HG03342 (cell line): ENCODE data around the gene ARHGEF9.
"Not testable (repeated sequence)": the region's sequence is repeated elsewhere in the genome, so short reads cannot be mapped to it uniquely, and the experiment has no call there.

Experiments used
- ATAC-seq: cut with Tn5 transposase; IDR thresholded peaks from one replicate; pipeline ENCODE4 v1.9.1; 2021; ENCODE audit warnings: mild to moderate bottlenecking, moderate library complexity; ENCODE audit not compliant: unreplicated experiment

The ARHGEF9 gene

DNA sequence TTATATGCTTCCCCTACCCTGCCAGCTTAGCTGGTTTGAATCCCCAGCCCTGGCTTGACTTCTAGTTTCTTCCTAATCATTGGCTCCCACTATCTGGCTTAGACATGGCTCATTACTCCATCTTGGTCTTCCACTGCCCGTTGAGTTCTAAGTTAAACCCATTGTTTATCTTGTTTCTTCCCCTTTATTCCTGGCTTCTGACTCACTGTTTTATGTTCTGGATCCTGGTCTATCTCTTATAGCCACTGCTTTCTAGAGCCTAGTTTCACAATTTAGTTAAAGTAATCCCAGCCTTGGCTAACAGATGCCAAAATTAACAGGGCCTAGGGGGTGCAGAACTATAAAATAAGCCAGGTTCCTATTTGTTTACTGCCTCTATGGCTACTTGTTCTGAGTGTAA lies 120.9 kb downstream of the ARHGEF9 start:
- no peak for ATAC-seq

- no peak for ATAC-seq
Measured at GRCh38 chrX:63661676-63662075, 123.3 kb downstream of the ARHGEF9 start.

- ATAC-seq, result no peak
Measured at GRCh38 chrX:63658920-63659319, 126.1 kb downstream of the ARHGEF9 start.

DNA sequence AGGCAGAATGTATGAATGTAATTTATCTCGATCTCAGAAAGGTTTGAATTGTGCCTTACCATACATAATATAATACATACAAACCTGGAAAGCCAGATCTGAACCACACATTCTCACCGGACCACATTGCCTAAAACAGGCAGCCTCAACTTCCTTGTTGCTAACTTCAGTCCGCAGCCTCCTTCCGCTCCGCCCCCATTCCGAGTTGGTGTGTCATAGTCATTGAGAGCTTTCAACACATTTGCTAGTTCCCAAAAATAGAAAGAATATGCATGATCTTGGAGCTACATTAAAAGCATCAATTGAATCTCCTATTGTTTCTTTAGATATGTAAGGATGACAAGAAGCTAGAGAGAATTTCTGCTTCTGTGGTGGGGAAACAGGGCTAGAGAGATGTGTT lies 127.2 kb downstream of the ARHGEF9 start:
- ATAC-seq, result no peak

- no peak for ATAC-seq
Measured at GRCh38 chrX:63656871-63657580, 128.0 kb downstream of the ARHGEF9 start.

DNA sequence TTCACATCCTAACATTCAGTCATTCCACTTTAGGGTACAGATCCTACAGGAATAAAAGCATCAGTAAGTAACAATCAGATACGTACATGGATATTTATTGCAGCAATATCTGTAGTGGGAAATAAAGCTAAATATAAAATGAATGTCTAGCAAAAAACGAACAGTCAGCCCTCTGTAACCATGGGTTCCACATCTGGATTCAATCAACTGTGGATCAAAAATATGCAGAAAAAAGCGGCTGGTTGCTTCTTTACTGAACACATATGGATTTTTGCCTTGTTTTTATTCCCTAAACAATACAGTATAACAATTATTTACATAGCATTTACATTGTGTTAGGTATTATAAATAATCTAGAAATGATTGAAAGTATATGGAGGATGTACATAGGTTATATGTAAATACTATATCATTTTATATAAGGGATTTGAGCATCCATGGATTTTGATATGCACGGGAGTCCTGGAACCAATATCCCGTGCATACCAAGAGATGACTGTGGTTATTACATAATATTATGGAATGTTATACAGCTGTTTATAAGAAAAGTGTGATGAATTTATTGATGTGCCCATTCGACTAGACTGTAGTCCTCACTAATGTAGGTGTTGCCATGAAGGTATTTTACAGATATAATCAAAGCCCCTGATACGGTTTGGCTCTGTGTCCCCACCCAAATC lies 132.8 kb downstream of the ARHGEF9 start:
- no peak for ATAC-seq

DNA sequence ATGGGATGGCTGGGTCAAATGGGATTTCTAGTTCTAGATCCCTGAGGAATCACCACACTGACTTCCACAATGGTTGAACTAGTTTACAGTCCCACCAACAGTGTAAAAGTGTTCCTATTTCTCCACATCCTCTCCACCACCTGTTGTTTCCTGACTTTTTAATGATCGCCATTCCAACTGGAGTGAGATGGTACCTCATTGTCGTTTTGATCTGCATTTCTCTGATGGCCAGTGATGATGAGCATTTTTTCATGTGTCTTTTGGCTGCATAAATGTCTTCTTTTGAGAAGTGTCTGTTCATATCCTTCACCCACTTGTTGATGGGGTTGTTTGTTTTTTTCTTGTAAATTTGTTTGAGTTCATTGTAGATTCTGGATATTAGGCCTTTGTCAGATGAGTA lies 139.3 kb downstream of the ARHGEF9 start:
- ATAC-seq, result not testable (repeated sequence)

DNA sequence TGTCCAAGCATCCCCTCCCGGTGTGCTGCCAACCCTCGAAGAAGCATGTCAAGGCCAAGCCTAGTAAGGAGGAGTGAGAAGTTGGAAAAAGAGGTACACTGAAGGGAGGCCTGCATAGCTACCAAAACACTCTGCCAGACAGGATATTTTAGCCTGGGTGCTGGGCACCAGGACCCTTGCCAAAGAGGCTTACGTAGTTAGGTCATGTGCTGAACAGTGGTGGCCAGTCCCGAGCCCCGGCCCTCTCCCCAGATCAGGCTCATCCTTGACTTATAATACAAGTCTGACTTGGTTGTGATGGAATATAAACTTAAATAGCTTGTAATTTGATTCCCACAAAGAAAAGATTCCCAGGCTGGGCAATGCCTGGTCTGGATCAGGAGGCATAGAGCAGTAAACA lies 149.3 kb downstream of the ARHGEF9 start:
- ATAC-seq, result no peak

DNA sequence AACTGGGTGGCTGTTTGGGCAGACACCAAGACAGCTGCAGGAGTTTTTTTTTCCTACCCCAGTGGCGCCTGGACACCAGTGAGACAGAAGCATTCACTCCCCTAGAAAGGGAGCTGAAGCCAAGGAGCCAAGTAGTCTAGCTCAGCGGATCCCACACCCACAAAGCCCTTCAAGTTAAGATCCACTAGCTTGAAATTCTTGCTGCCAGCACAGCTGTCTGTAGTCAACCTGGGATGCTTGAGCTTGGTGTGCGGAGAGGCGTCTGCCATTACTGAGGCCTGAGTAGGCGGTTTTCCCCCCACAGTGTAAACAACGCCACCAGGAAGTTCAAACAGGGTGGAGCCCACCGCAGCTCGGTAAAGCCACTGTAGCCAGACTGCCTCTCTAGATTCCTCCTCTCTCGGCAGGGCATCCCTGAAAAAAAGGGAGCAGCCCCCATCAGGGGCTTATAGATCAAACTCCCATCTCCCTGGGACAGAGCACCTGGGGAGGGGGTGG lies 171.4 kb downstream of the ARHGEF9 start:
- no peak for ATAC-seq

DNA sequence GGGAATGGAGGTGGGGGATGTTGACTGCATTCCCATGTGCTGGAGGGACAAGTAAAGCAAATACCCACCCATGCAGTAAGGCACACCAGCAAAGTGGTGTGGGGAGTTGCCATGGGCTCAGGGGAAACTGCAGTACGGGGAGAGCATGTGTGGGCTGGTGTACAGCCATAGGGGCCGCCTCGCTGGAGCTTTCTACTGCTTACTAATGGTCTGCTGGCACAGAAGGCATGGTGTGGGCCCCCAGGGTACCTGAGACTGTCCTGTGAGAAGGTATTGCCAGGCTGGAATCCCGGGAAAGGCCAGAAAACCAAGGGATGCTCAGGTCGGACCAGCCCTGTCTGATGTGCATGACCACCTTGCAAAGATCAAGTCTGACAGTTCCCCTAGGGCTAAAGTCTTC lies 199.1 kb downstream of the ARHGEF9 start:
- ATAC-seq, result no peak
